GM13977 (cell line): ENCODE results near the gene TBRG4.

Experiments
- DNase-seq: peaks from one replicate; pipeline ENCODE4 v3.0.0; 2012; ENCODE audit warnings: low spot score
- in situ Hi-C: fragments of 300-500 bp; cut with MboI; formaldehyde crosslinking; loops from one replicate; pipeline ENCODE4 v1.12.0; 2022; ENCODE audit warnings: low sequenced_read_pairs, low pct_unique_long_range_greater_than_20kb, mixed read lengths, inconsistent platforms; ENCODE audit not compliant: unreplicated experiment
- TF ChIP-seq, protein P1 (sequence below): IDR thresholded peaks from 2 replicates; pipeline ENCODE4 v1.5.1; 2012; ENCODE audit warnings: mild to moderate bottlenecking, control low read depth; ENCODE audit not compliant: insufficient read depth; ENCODE audit errors: extremely low read depth, missing control alignments

TBRG4 gene

DNA sequence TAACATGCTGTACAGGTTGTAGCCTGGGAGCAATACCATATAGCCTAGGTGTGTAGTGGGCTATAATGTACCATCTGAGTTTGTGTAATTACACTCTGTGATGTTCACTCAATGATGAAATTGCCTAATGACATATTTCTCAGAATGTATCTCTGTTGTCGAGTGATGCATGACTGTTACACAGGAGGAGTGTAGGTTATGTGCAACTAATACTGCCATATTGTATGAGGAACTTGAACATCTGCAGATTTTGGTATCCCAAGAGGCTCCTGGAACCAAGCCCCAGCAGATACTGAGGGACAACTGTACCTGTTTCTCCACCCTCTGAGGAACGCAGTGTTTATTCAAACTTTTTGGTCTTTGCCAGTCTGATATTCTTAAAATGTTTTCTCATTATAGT lies 61.3 kb downstream of the TBRG4 start:
- DNase-seq = no peak
- in situ Hi-C loops = no loop called here
- TF ChIP-seq, protein P1, sequence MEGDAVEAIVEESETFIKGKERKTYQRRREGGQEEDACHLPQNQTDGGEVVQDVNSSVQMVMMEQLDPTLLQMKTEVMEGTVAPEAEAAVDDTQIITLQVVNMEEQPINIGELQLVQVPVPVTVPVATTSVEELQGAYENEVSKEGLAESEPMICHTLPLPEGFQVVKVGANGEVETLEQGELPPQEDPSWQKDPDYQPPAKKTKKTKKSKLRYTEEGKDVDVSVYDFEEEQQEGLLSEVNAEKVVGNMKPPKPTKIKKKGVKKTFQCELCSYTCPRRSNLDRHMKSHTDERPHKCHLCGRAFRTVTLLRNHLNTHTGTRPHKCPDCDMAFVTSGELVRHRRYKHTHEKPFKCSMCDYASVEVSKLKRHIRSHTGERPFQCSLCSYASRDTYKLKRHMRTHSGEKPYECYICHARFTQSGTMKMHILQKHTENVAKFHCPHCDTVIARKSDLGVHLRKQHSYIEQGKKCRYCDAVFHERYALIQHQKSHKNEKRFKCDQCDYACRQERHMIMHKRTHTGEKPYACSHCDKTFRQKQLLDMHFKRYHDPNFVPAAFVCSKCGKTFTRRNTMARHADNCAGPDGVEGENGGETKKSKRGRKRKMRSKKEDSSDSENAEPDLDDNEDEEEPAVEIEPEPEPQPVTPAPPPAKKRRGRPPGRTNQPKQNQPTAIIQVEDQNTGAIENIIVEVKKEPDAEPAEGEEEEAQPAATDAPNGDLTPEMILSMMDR = no peak
